T-cell (primary cell): ENCODE data around the gene ZBTB21. TPM values are rescaled to one million over a fixed set of nuclear protein-coding genes. Genes with fewer than 3 reads are reported as not detected.

ENCODE experiments used
- ATAC-seq, 4 experiments: fragments of 200-7000 bp in 3 of 4; fragments of 150-1000 bp in 1 of 4; cut with Tn5 transposase; replicated peaks in 1 of 4; 1 replicate in 3 of 4; 2 replicates in 1 of 4; pipeline ENCODE4 v1.10.0; 2021; ENCODE audit warnings: moderate library complexity in 3 of 4, mild to moderate bottlenecking in 2 of 4, moderate number of reproducible peaks in 1 of 4
- CTCF ChIA-PET, 2 donors: fragments of 300-600 bp; sonication (Branson Sonifier 250); formaldehyde crosslinking; loops; one replicate each; lab custom pipeline; 2022; ENCODE audit warnings: antibody characterized with exemption in 2 of 2; lab: Charles Lee
- POLR2A ChIA-PET, 2 donors: fragments of 300-600 bp; sonication (Branson Sonifier 250); formaldehyde crosslinking; loops; one replicate each; lab custom pipeline; 2022; ENCODE audit warnings: antibody characterized with exemption in 2 of 2; lab: Charles Lee
- DNase-seq, 35 experiments: peaks; one replicate each; pipeline versions ENCODE4 v3.0.0 to v3.0.0-alpha.2; 2013 to 2023
- H3K27ac ChIP-seq: one replicate; pipeline ENCODE4 v1.5.1; 2013; ENCODE audit warnings: low read length
- H3K27me3 ChIP-seq, 2 experiments: replicated peaks in 1 of 2; 1 replicate in 1 of 2; 2 replicates in 1 of 2; pipeline versions ENCODE4 v1.6.1 to v1.7.0; 2013; ENCODE audit warnings: low read length in 1 of 2, mixed read lengths in 1 of 2; ENCODE audit not compliant: control insufficient read depth in 2 of 2, insufficient read depth in 2 of 2; ENCODE audit errors: extremely low read depth in 1 of 2
- H3K36me3 ChIP-seq, 2 donors: 1 replicate in 1 of 2; 2 replicates in 1 of 2; pipeline versions ENCODE4 v1.6.1 to v1.7.0; 2013; ENCODE audit warnings: low read length in 1 of 2; ENCODE audit not compliant: control insufficient read depth in 2 of 2, insufficient read depth in 1 of 2; ENCODE audit errors: extremely low read depth in 1 of 2
- H3K4me1 ChIP-seq, 2 experiments: 1 replicate in 1 of 2; 2 replicates in 1 of 2; pipeline versions ENCODE4 v1.6.1 to v1.7.0; 2013; ENCODE audit warnings: low read length in 2 of 2, mixed read lengths in 1 of 2; ENCODE audit not compliant: insufficient read depth in 2 of 2, control insufficient read depth in 1 of 2; ENCODE audit errors: extremely low read depth in 1 of 2
- H3K4me3 ChIP-seq, 2 donors: 1 replicate in 1 of 2; 2 replicates in 1 of 2; pipeline versions ENCODE4 v1.5.1 to v1.7.0; 2013; ENCODE audit warnings: mild to moderate bottlenecking in 2 of 2, low read length in 1 of 2, moderate library complexity in 1 of 2; ENCODE audit not compliant: control insufficient read depth in 1 of 2; ENCODE audit errors: extremely low read depth in 1 of 2
- H3K9me3 ChIP-seq: 2 replicates; pipeline ENCODE4 v1.7.0; 2013
- H3K27ac Mint-ChIP-seq, 2 donors: one replicate each; pipeline ENCODE4 v1.8.0; 2020 to 2021; ENCODE audit warnings: mild to moderate bottlenecking in 2 of 2, mixed read lengths in 2 of 2
- H3K27me3 Mint-ChIP-seq, 2 donors: one replicate each; pipeline ENCODE4 v1.8.0; 2021 to 2022; ENCODE audit warnings: mixed read lengths in 2 of 2
- H3K36me3 Mint-ChIP-seq: one replicate; pipeline ENCODE4 v1.8.0; 2021; ENCODE audit warnings: mixed read lengths
- H3K4me1 Mint-ChIP-seq, 3 donors: one replicate each; pipeline ENCODE4 v1.8.0; 2020 to 2022; ENCODE audit warnings: mixed read lengths in 3 of 3, mild to moderate bottlenecking in 1 of 3
- H3K4me3 Mint-ChIP-seq, 3 donors: one replicate each; pipeline ENCODE4 v1.8.0; 2020 to 2022; ENCODE audit warnings: mild to moderate bottlenecking in 3 of 3, mixed read lengths in 3 of 3, moderate library complexity in 3 of 3
- H3K9me3 Mint-ChIP-seq, 3 donors: one replicate each; pipeline ENCODE4 v1.8.0; 2020 to 2022; ENCODE audit warnings: mixed read lengths in 3 of 3
- WGBS: methylation state at CpG from one replicate; pipeline ENCODE4 v1.1.5; 2013; ENCODE audit warnings: missing lambda C conversion rate; ENCODE audit not compliant: insufficient coverage; 5-methylcytosine and 5-hydroxymethylcytosine counted together
- total RNA-seq, 35 experiments: library from RNA in 6 of 35; stranded (reverse) in 6 of 35; fragments of 120-200 nt in 1 of 35; gene quantifications; one replicate each; pipeline versions ENCODE4 v1.2.1 to v1.2.4 and lab custom pipeline; 2013 to 2026

Gene ZBTB21
- total RNA-seq, 5 donors from 2014 or later (not counting 1 experiment from before 2014, with no cell fraction given): 17.6 to 119 (median 25.9) TPM

DNA sequence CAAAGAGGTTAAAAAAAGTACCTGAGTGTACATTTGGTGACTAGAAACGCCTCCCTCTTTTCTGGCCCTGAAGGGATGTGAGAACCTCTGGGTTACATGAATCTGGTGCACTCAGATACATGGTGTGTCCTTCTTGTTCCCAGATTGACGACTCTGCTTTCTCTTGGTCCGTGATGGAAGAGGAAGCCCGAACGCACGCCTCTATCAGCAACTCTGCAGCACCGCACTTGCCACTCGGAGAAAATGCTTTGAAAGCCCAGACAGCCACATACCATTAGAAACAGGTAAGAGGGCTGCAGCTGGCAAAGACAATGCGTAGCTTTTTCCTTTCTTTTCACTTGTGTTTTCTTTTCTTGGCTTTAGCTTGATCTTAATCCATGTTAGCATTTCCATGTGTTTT lies 21.1 kb upstream of the ZBTB21 start:
- Mint-ChIP-seq H3K4me3 (no peak overlapping the region), H3K4me1 (peaks cover 0 to 5% (median 0%) of the 10 kb centered on the region in 3 donors), H3K36me3 (no peaks in the 10 kb centered on the region), H3K27me3 (no peaks in the 10 kb centered on the region), H3K27ac (no peak overlapping the region), H3K9me3 (no peaks in the 10 kb centered on the region)
- Histone ChIP-seq H3K36me3 (no peaks in the 10 kb centered on the region), H3K4me3 (no peak overlapping the region), H3K9me3 (no peaks in the 10 kb centered on the region), H3K27ac (no peak overlapping the region), H3K4me1 (no peaks in the 10 kb centered on the region), H3K27me3 (peaks cover 0 to 17% of the 10 kb centered on the region in 2 experiments)
- CTCF ChIA-PET: no interaction called here
- POLR2A ChIA-PET: interaction anchor here in 1 of 2 donors (0.5 kb wide), 1 partner anchor 85 kb away, joined by 8 read pairs; no protein-coding TSS in a partner anchor
- 85% methylated on average over 7 of the region's 9 CpGs for WGBS
- no peak for ATAC-seq
- no peak for DNase-seq

DNA sequence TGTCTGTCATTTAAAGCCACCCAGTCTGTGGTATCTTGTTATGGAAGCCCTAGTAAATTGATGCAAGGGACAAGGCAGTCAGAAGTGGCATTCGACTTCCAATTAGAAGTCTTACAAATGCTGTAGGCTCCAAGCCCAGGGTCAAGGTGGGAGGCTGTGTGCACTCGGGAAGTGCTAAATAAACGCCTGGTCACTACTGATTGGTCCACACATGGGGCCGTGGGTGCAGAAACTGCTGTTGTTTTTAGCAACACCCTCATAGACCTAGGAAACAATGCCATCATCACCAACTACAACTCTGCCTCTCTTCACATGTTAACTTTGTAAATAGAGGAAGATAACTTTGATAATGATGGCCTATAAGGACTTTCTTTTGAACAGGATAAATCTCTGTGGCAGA lies 20.2 kb upstream of the ZBTB21 start:
- POLR2A ChIA-PET: no interaction called here

GRCh38 chr21:42028766-42029425 lies 18.7 kb upstream of the ZBTB21 start:
- Mint-ChIP-seq H3K4me1 (peaks cover 0 to 5% (median 0%) of the 10 kb centered on the region in 3 donors), H3K4me3 (no peak overlapping the region), H3K36me3 (no peaks in the 10 kb centered on the region), H3K27ac (no peak overlapping the region), H3K9me3 (no peaks in the 10 kb centered on the region), H3K27me3 (peaks cover 0 to 2% of the 10 kb centered on the region in 2 donors)
- no peak overlapping the region for H3K27ac ChIP-seq
- POLR2A ChIA-PET: no interaction called here
- peaks cover 0 to 23% of the 10 kb centered on the region in 2 experiments for H3K27me3 ChIP-seq
- no peaks in the 10 kb centered on the region for H3K9me3 ChIP-seq
- ATAC-seq (no peak), DNase-seq (no peak)
- WGBS: 88% methylated on average over 8 of the region's 9 CpGs
- no peaks in the 10 kb centered on the region for H3K4me1 ChIP-seq
- no peaks in the 10 kb centered on the region for H3K36me3 ChIP-seq
- CTCF ChIA-PET: no interaction called here
- H3K4me3 ChIP-seq: no peak overlapping the region

More for the DNA sequence above, 20.2 kb upstream of the ZBTB21 start:
- H3K27ac Mint-ChIP-seq: no peak overlapping the region
- H3K36me3 ChIP-seq: no peaks in the 10 kb centered on the region
- H3K27ac ChIP-seq: no peak overlapping the region
- H3K27me3 Mint-ChIP-seq: no peaks in the 10 kb centered on the region
- H3K4me3 ChIP-seq: no peak overlapping the region
- no peak for ATAC-seq
- 74% methylated on average over 3 of the region's 4 CpGs for WGBS
- CTCF ChIA-PET: no interaction called here
- H3K27me3 ChIP-seq: peaks cover 0 to 19% of the 10 kb centered on the region in 2 experiments
- no peaks in the 10 kb centered on the region for H3K4me1 ChIP-seq
- no peak overlapping the region for H3K4me3 Mint-ChIP-seq
- no peak for DNase-seq
- peaks cover 0 to 5% (median 0%) of the 10 kb centered on the region in 3 donors for H3K4me1 Mint-ChIP-seq
- H3K9me3 ChIP-seq: no peaks in the 10 kb centered on the region
- H3K36me3 Mint-ChIP-seq: no peaks in the 10 kb centered on the region
- H3K9me3 Mint-ChIP-seq: no peaks in the 10 kb centered on the region

- ATAC-seq (no peak), DNase-seq (no peak)
- WGBS: 95% methylated on average over 17 of the region's 26 CpGs
- Histone ChIP-seq H3K9me3 (no peaks in the 10 kb centered on the region), H3K27me3 (peaks cover 0 to 19% of the 10 kb centered on the region in 2 experiments), H3K4me3 (no peak overlapping the region), H3K36me3 (no peaks in the 10 kb centered on the region), H3K4me1 (no peaks in the 10 kb centered on the region), H3K27ac (no peak overlapping the region)
- ChIA-PET POLR2A (no interaction called here), CTCF (no interaction called here)
- Mint-ChIP-seq H3K27me3 (peaks cover 0 to 2% of the 10 kb centered on the region in 2 donors), H3K4me1 (peaks cover 0 to 5% (median 0%) of the 10 kb centered on the region in 3 donors), H3K9me3 (no peaks in the 10 kb centered on the region), H3K27ac (no peak overlapping the region), H3K4me3 (no peak overlapping the region), H3K36me3 (no peaks in the 10 kb centered on the region)
These were observed 17.9 kb upstream of the ZBTB21 start for GRCh38 chr21:42027822-42028765.

- H3K4me1 ChIP-seq: no peaks in the 10 kb centered on the region
- no peak for ATAC-seq
- H3K4me1 Mint-ChIP-seq: peaks cover 0 to 5% (median 0%) of the 10 kb centered on the region in 3 donors
- 88% methylated on average over 5 of the region's 6 CpGs for WGBS
- CTCF ChIA-PET: no interaction called here
- no peak overlapping the region for H3K27ac ChIP-seq
- no peaks in the 10 kb centered on the region for H3K36me3 ChIP-seq
- H3K36me3 Mint-ChIP-seq: no peaks in the 10 kb centered on the region
- no peak overlapping the region for H3K4me3 Mint-ChIP-seq
- no peak overlapping the region for H3K27ac Mint-ChIP-seq
- POLR2A ChIA-PET: no interaction called here
- no peaks in the 10 kb centered on the region for H3K9me3 Mint-ChIP-seq
- peaks cover 0 to 2% of the 10 kb centered on the region in 2 donors for H3K27me3 Mint-ChIP-seq
- DNase-seq: no peak
- H3K27me3 ChIP-seq: peaks cover 0 to 14% of the 10 kb centered on the region in 2 experiments
- no peak overlapping the region for H3K4me3 ChIP-seq
- H3K9me3 ChIP-seq: no peaks in the 10 kb centered on the region
These were observed 17.1 kb upstream of the ZBTB21 start for GRCh38 chr21:42027085-42027821.

- ATAC-seq: no peak
- CTCF ChIA-PET: no interaction called here
These were observed 15.9 kb upstream of the ZBTB21 start for GRCh38 chr21:42026082-42026435.

More at GRCh38 chr21:42026082-42026435, 15.9 kb upstream of the ZBTB21 start:
- H3K4me3 ChIP-seq: no peak overlapping the region
- H3K27me3 ChIP-seq: peaks cover 0 to 20% of the 10 kb centered on the region in 2 experiments
- no peaks in the 10 kb centered on the region for H3K36me3 ChIP-seq
- Mint-ChIP-seq H3K36me3 (no peaks in the 10 kb centered on the region), H3K9me3 (no peaks in the 10 kb centered on the region), H3K4me3 (no peak overlapping the region), H3K27me3 (peaks cover 0 to 2% of the 10 kb centered on the region in 2 donors), H3K4me1 (peaks cover 0 to 5% (median 0%) of the 10 kb centered on the region in 3 donors), H3K27ac (no peak overlapping the region)
- no peak overlapping the region for H3K27ac ChIP-seq
- 97% methylated on average over 7 of the region's 9 CpGs for WGBS
- POLR2A ChIA-PET: no interaction called here
- H3K9me3 ChIP-seq: no peaks in the 10 kb centered on the region
- H3K4me1 ChIP-seq: no peaks in the 10 kb centered on the region
- no peak for DNase-seq
